K562 (cell line): ENCODE results near the gene S100A8. TPM values are rescaled to one million over a fixed set of nuclear protein-coding genes. Genes with fewer than 3 reads are reported as not detected.

ENCODE experiments used
- ARNT ChIP-seq, 2 experiments: fragments of 450-650 bp; IDR thresholded peaks; 2 replicates each; pipeline ENCODE4 v1.6.1; 2016; ENCODE audit warnings: mild to moderate bottlenecking in 1 of 2
- BRD9 ChIP-seq: fragments of 450-650 bp; IDR thresholded peaks from 2 replicates; pipeline ENCODE4 v1.6.1; 2018; ENCODE audit warnings: low read depth; ENCODE audit not compliant: partially characterized antibody
- CAMTA2 ChIP-seq: fragments of 250-450 bp; sonication (Bioruptor Pico); conservative IDR thresholded peaks from 2 replicates; pipeline ENCODE4 v1.5.1; 2022
- CEBPB ChIP-seq: fragments of 450-650 bp; IDR thresholded peaks from 2 replicates; pipeline ENCODE4 v1.6.1; 2016; ENCODE audit warnings: missing genetic modification characterization, missing compliant biosample characterization
- CREB5 ChIP-seq: fragments of 250-450 bp; sonication (Bioruptor Pico); IDR thresholded peaks from 2 replicates; pipeline ENCODE4 v1.5.0; 2020; ENCODE audit warnings: mild to moderate bottlenecking
- DEAF1 ChIP-seq: fragments of 450-650 bp; formaldehyde crosslinking; IDR thresholded peaks from 2 replicates; pipeline ENCODE4 v1.4.0; 2020; ENCODE audit warnings: mild to moderate bottlenecking, moderate library complexity
- ELK3 ChIP-seq: fragments of 450-650 bp; formaldehyde crosslinking; IDR thresholded peaks from 2 replicates; pipeline ENCODE4 v1.4.0; 2020; ENCODE audit warnings: mild to moderate bottlenecking
- IRF9 ChIP-seq: fragments of 450-650 bp; IDR thresholded peaks from 2 replicates; pipeline ENCODE4 v1.6.1; 2016; ENCODE audit warnings: missing biosample characterization, missing genetic modification characterization
- LCOR ChIP-seq: sonication (generic); formaldehyde crosslinking; IDR thresholded peaks from 2 replicates; pipeline ENCODE4 v1.8.0; 2022; ENCODE audit warnings: mild to moderate bottlenecking, missing genetic modification reagents
- MEIS2 ChIP-seq: fragments of 450-650 bp; IDR thresholded peaks from 2 replicates; pipeline ENCODE4 v1.6.1; 2014; ENCODE audit warnings: mild to moderate bottlenecking; ENCODE audit not compliant: partially characterized antibody
- NR2F6 ChIP-seq: fragments of 450-650 bp; formaldehyde crosslinking; IDR thresholded peaks from 2 replicates; pipeline ENCODE4 v1.4.0; 2020; ENCODE audit warnings: mild to moderate bottlenecking
- PKNOX1 ChIP-seq: fragments of 450-650 bp; IDR thresholded peaks from 2 replicates; pipeline ENCODE4 v1.6.1; 2016
- PRDM10 ChIP-seq: fragments of 450-650 bp; IDR thresholded peaks from 2 replicates; pipeline ENCODE4 v1.6.1; 2018; ENCODE audit not compliant: partially characterized antibody
- PRMT5 ChIP-seq: sonication (generic); formaldehyde crosslinking; IDR thresholded peaks from 2 replicates; pipeline ENCODE4 v1.5.0; 2020; ENCODE audit warnings: missing genetic modification reagents
- PTTG1 ChIP-seq: fragments of 450-650 bp; IDR thresholded peaks from 2 replicates; pipeline ENCODE4 v1.6.1; 2016; ENCODE audit warnings: low read depth, mild to moderate bottlenecking, missing genetic modification characterization, missing compliant biosample characterization
- RFX1 ChIP-seq: fragments of 450-650 bp; IDR thresholded peaks from 2 replicates; pipeline ENCODE4 v1.6.1; 2016; ENCODE audit warnings: mild to moderate bottlenecking, moderate library complexity
- SPI1 ChIP-seq: IDR thresholded peaks from 2 replicates; pipeline ENCODE4 v1.6.1; 2011; ENCODE audit warnings: low read depth, low read length, control low read depth, borderline replicate concordance
- STAG1 ChIP-seq: sonication (generic); formaldehyde crosslinking; IDR thresholded peaks from 2 replicates; pipeline ENCODE4 v1.5.0; 2020; ENCODE audit warnings: missing genetic modification reagents, borderline replicate concordance
- polyA plus RNA-seq, 8 experiments: library from polyadenylated mRNA; depleted of rRNA in 4 of 8; stranded (reverse) in 5 of 8; unstranded in 3 of 8; fragments of >200 nt; fragmentation: Nextera tagmentation in 2 of 8; fragmentation: Illumina TruSeq in 1 of 8; extraction: Ambion mirVana in 2 of 8; extraction: Trizol in 1 of 8; gene quantifications; 2 replicates each; pipeline versions ENCODE4 v1.2.1 to v1.2.3, GENCODE V29; 2011 to 2014; ENCODE audit warnings: inconsistent platforms in 1 of 8, missing spikeins in 1 of 8
- total RNA-seq, 7 experiments: library from RNA; depleted of rRNA in 6 of 7; stranded (reverse); fragments of >200 nt in 6 of 7; fragmentation: Illumina TruSeq in 2 of 7; extraction: Trizol in 2 of 7; gene quantifications; 2 replicates each; pipeline versions ENCODE4 v1.2.1 to v1.2.3, GENCODE V29; 2011 to 2021; ENCODE audit warnings: low replicate concordance in 1 of 7

S100A8 gene
- total and polyA plus RNA-seq, 9 of the 15 experiments (the other 6 are each of a cell fraction or from before 2014, with no cell fraction given), result 0.15 to 0.60 TPM; not detected in 7

- peak; percentile 64; the same call in 1 of the 2 replicates for TF ChIP-seq PKNOX1
- TF ChIP-seq PRDM10, result no peak
- TF ChIP-seq MEIS2, result peak; percentile 73
- no peak for TF ChIP-seq CAMTA2
- TF ChIP-seq NR2F6 (CRISPR knock-in tag), result no peak
- peak; percentile 45 for TF ChIP-seq RFX1
- no peak; the same call in 1 of the 2 replicates for TF ChIP-seq LCOR
- TF ChIP-seq ARNT (IDR thresholded peaks at IDR 0.05), result no peak
- TF ChIP-seq ELK3 (CRISPR knock-in tag), result no peak
- TF ChIP-seq DEAF1 (CRISPR knock-in tag), result no peak
- no peak for TF ChIP-seq PRMT5 (CRISPR knock-in tag)
- TF ChIP-seq CEBPB (tag), result no peak
- no peak for TF ChIP-seq CREB5 (CRISPR knock-in tag)
- peak; percentile 50; the same call in 1 of the 2 replicates for TF ChIP-seq SPI1
- no peak for TF ChIP-seq IRF9 (tag)
- no peak for TF ChIP-seq STAG1
- TF ChIP-seq BRD9, result no peak
- no peak for TF ChIP-seq PTTG1 (tag)
Observed at GRCh38 chr1:153343040-153343681, 47.7 kb downstream of the S100A8 start (continued).
